AG08396 (cell line): Measurements from ENCODE around the gene DPP8.
"Not testable (repeated sequence)": the region's sequence is repeated elsewhere in the genome, so short reads cannot be mapped to it uniquely, and the experiment has no call there.

Experiments
- DNase-seq: peaks from one replicate; pipeline ENCODE4 v3.0.0; 2012; ENCODE audit warnings: low spot score, mixed read lengths

Gene DPP8

GRCh38 chr15:65524226-65524625, 6.7 kb upstream of the DPP8 start:
- DNase-seq, result no peak

- no peak for DNase-seq
Measured at GRCh38 chr15:65521350-65521749, 3.9 kb upstream of the DPP8 start.

GRCh38 chr15:65518633-65519285, 1.3 kb upstream of the DPP8 start:
- no peak for DNase-seq

GRCh38 chr15:65517866-65518207, 348 bp upstream of the DPP8 start:
- no peak for DNase-seq

GRCh38 chr15:65512807-65513416, 4.6 kb downstream of the DPP8 start:
- no peak for DNase-seq

GRCh38 chr15:65512189-65512588, 5.3 kb downstream of the DPP8 start:
- no peak for DNase-seq

GRCh38 chr15:65509321-65509720, 8.2 kb downstream of the DPP8 start:
- DNase-seq, result no peak

GRCh38 chr15:65494076-65494475, 23.4 kb downstream of the DPP8 start:
- DNase-seq, result no peak

- DNase-seq, result no peak
Measured at GRCh38 chr15:65484876-65485275, 32.6 kb downstream of the DPP8 start.

- DNase-seq, result peak; percentile 10
Measured at GRCh38 chr15:65476903-65477302, 40.6 kb downstream of the DPP8 start.

- no peak for DNase-seq
Measured at GRCh38 chr15:65470866-65471265, 46.6 kb downstream of the DPP8 start.

GRCh38 chr15:65468229-65468909, 49.1 kb downstream of the DPP8 start:
- DNase-seq, result no peak

GRCh38 chr15:65466901-65467300, 50.6 kb downstream of the DPP8 start:
- DNase-seq, result no peak

GRCh38 chr15:65463096-65463495, 54.4 kb downstream of the DPP8 start:
- DNase-seq, result not testable (repeated sequence)

GRCh38 chr15:65460741-65461347, 56.6 kb downstream of the DPP8 start:
- no peak for DNase-seq

- not testable (repeated sequence) for DNase-seq
Measured at GRCh38 chr15:65455256-65455655, 62.2 kb downstream of the DPP8 start.

GRCh38 chr15:65451989-65452388, 65.5 kb downstream of the DPP8 start:
- DNase-seq, result no peak

- DNase-seq, result no peak
Measured at GRCh38 chr15:65450556-65450955, 66.9 kb downstream of the DPP8 start.

- no peak for DNase-seq
Measured at GRCh38 chr15:65447145-65447544, 70.3 kb downstream of the DPP8 start.

GRCh38 chr15:65434201-65434600, 83.3 kb downstream of the DPP8 start:
- DNase-seq, result no peak

GRCh38 chr15:65431731-65432130, 85.8 kb downstream of the DPP8 start:
- DNase-seq, result no peak

GRCh38 chr15:65426216-65426853, 91.2 kb downstream of the DPP8 start:
- DNase-seq, result no peak

- DNase-seq, result no peak
Measured at GRCh38 chr15:65424683-65425082, 92.8 kb downstream of the DPP8 start.
